IMR-90 (cell line): ENCODE measurements around the gene AKAP5. TPM values are rescaled to one million over a fixed set of nuclear protein-coding genes. Genes with fewer than 3 reads are reported as not detected.

Experiments
- ATAC-seq: fragments of 200-7000 bp; cut with Tn5 transposase; 2 replicates; pipeline ENCODE4 v1.9.1; 2020; ENCODE audit warnings: low read depth, mild to moderate bottlenecking, moderate library complexity
- BruUV-seq: library from RNA; stranded (reverse); fragments of 400-500 nt; replicated peaks from 2 replicates; lab custom pipeline; 2021; lab: Mats Ljungman, UMichigan
- CTCF ChIA-PET: fragments of 300-600 bp; formaldehyde crosslinking; extraction: SDS; loops from one replicate; lab custom pipeline; 2021; ENCODE audit warnings: antibody characterized with exemption; lab: Yijun Ruan, JAX
- POLR2A ChIA-PET: fragments of 300-600 bp; sonication (Branson Sonifier 250); formaldehyde crosslinking; loops from one replicate; lab custom pipeline; 2022; ENCODE audit warnings: antibody characterized with exemption; ENCODE audit not compliant: unreplicated experiment; lab: Charles Lee
- DNase-seq: peaks from one replicate; pipeline ENCODE4 v3.0.0; 2013
- H2AFZ ChIP-seq: replicated peaks from 2 replicates; pipeline ENCODE3; 2013; ENCODE audit warnings: low read length, mild to moderate bottlenecking; ENCODE audit not compliant: poor library complexity
- H2AK5ac ChIP-seq: 2 replicates; pipeline ENCODE4 v1.6.1; 2013; ENCODE audit warnings: low read depth, low read length, inconsistent platforms
- H2AK9ac ChIP-seq: replicated peaks from 2 replicates; pipeline ENCODE3; 2013; ENCODE audit warnings: mild to moderate bottlenecking, low read depth, low read length, moderate library complexity; ENCODE audit not compliant: poor library complexity
- H2BK120ac ChIP-seq: 2 replicates; pipeline ENCODE4 v1.6.1; 2013; ENCODE audit warnings: low read depth, low read length, inconsistent platforms
- H2BK15ac ChIP-seq: 3 replicates; pipeline ENCODE4 v1.6.1; 2013; ENCODE audit warnings: low read depth, low read length, inconsistent platforms
- H2BK20ac ChIP-seq: 2 replicates; pipeline ENCODE4 v1.6.1; 2013; ENCODE audit warnings: low read depth, mild to moderate bottlenecking, inconsistent platforms, low read length, moderate library complexity
- H2BK5ac ChIP-seq: 2 replicates; pipeline ENCODE4 v1.6.1; 2013; ENCODE audit warnings: mild to moderate bottlenecking, low read depth, low read length, inconsistent platforms; ENCODE audit not compliant: poor library complexity, severe bottlenecking
- H3K14ac ChIP-seq: replicated peaks from 2 replicates; pipeline ENCODE4 v1.6.1; 2013; ENCODE audit warnings: low read depth, low read length, inconsistent platforms
- H3K18ac ChIP-seq: 2 replicates; pipeline ENCODE4 v1.6.1; 2013; ENCODE audit warnings: low read depth, low read length, control low read depth
- H3K23ac ChIP-seq: 2 replicates; pipeline ENCODE4 v1.6.1; 2013; ENCODE audit warnings: low read depth, low read length, inconsistent platforms
- H3K27ac ChIP-seq: 2 replicates; pipeline ENCODE4 v1.5.1; 2013; ENCODE audit warnings: mild to moderate bottlenecking, control low read depth, low read length; ENCODE audit not compliant: insufficient read depth
- H3K27me3 ChIP-seq: 2 replicates; pipeline ENCODE4 v1.6.1; 2013; ENCODE audit warnings: low read length; ENCODE audit not compliant: control insufficient read depth, insufficient read depth
- H3K36me3 ChIP-seq: 2 replicates; pipeline ENCODE4 v1.6.1; 2013; ENCODE audit warnings: low read length, mixed read lengths; ENCODE audit not compliant: control insufficient read depth, insufficient read depth
- H3K4ac ChIP-seq: 2 replicates; pipeline ENCODE4 v1.6.1; 2013; ENCODE audit warnings: low read depth, low read length, inconsistent platforms
- H3K4me1 ChIP-seq: 2 replicates; pipeline ENCODE4 v1.6.1; 2013; ENCODE audit warnings: low read length, mixed read lengths; ENCODE audit not compliant: control insufficient read depth, insufficient read depth
- H3K4me2 ChIP-seq: 2 replicates; pipeline ENCODE4 v1.6.1; 2013; ENCODE audit warnings: low read depth, mild to moderate bottlenecking, control low read depth, low read length, moderate library complexity
- H3K4me3 ChIP-seq: 2 replicates; pipeline ENCODE4 v1.5.1; 2013; ENCODE audit warnings: low read depth, mild to moderate bottlenecking, control low read depth, low read length, moderate library complexity; ENCODE audit not compliant: insufficient read depth
- H3K56ac ChIP-seq: 2 replicates; pipeline ENCODE4 v1.6.1; 2013; ENCODE audit warnings: low read length, inconsistent platforms; ENCODE audit not compliant: insufficient read depth; ENCODE audit errors: extremely low read depth
- H3K79me1 ChIP-seq, 2 experiments: 2 replicates each; pipeline ENCODE4 v1.6.1; 2013; ENCODE audit warnings: low read length in 2 of 2, inconsistent platforms in 1 of 2, low read depth in 1 of 2
- H3K9ac ChIP-seq: 2 replicates; pipeline ENCODE4 v1.6.1; 2013; ENCODE audit warnings: low read depth, low read length, control low read depth
- H3K9me1 ChIP-seq: 2 replicates; pipeline ENCODE4 v1.6.1; 2013; ENCODE audit warnings: low read length, inconsistent platforms; ENCODE audit not compliant: insufficient read depth
- H3K9me3 ChIP-seq: 2 replicates; pipeline ENCODE4 v1.6.1; 2013; ENCODE audit warnings: low read length; ENCODE audit not compliant: control insufficient read depth, insufficient read depth
- H4K20me1 ChIP-seq: 2 replicates; pipeline ENCODE4 v1.6.1; 2013; ENCODE audit warnings: low read length, inconsistent platforms; ENCODE audit not compliant: insufficient read depth
- H4K5ac ChIP-seq: 2 replicates; pipeline ENCODE4 v1.6.1; 2013; ENCODE audit warnings: mild to moderate bottlenecking, low read depth, low read length, control low read depth
- H4K8ac ChIP-seq, 2 experiments: 2 replicates each; pipeline ENCODE4 v1.6.1; 2013; ENCODE audit warnings: low read depth in 2 of 2, low read length in 2 of 2, control low read depth in 1 of 2, inconsistent platforms in 1 of 2
- H4K91ac ChIP-seq: 2 replicates; pipeline ENCODE4 v1.6.1; 2013; ENCODE audit warnings: low read depth, low read length, inconsistent platforms; ENCODE audit not compliant: insufficient read depth
- BHLHE40 ChIP-seq: fragments of 150-350 bp; IDR thresholded peaks from 2 replicates; pipeline ENCODE4 v1.6.1; 2016; ENCODE audit warnings: mild to moderate bottlenecking, low read depth, low read length
- CEBPB ChIP-seq: IDR thresholded peaks from 2 replicates; pipeline ENCODE4 v1.6.1; 2012; ENCODE audit warnings: low read depth, low read length, improper control_type of control experiment
- CHD1 ChIP-seq: IDR thresholded peaks from 2 replicates; pipeline ENCODE4 v1.6.1; 2012; ENCODE audit warnings: low read depth, low read length, improper control_type of control experiment
- MAFK ChIP-seq: IDR thresholded peaks from 2 replicates; pipeline ENCODE4 v1.6.1; 2012; ENCODE audit warnings: low read depth, low read length, improper control_type of control experiment
- MAZ ChIP-seq: IDR thresholded peaks from 2 replicates; pipeline ENCODE4 v1.6.1; 2012; ENCODE audit warnings: low read depth, mild to moderate bottlenecking, low read length, improper control_type of control experiment, moderate library complexity, borderline replicate concordance
- MXI1 ChIP-seq: IDR thresholded peaks from 2 replicates; pipeline ENCODE4 v1.6.1; 2012; ENCODE audit warnings: low read depth, mild to moderate bottlenecking, low read length, moderate library complexity, borderline replicate concordance
- NFE2L2 ChIP-seq: fragments of 150-350 bp; IDR thresholded peaks from 2 replicates; pipeline ENCODE4 v1.6.1; 2016; ENCODE audit warnings: low read depth, mild to moderate bottlenecking, low read length
- POLR2A ChIP-seq: IDR thresholded peaks from 2 replicates; pipeline ENCODE4 v1.6.1; 2012; ENCODE audit warnings: mild to moderate bottlenecking, low read depth, low read length
- RCOR1 ChIP-seq: IDR thresholded peaks from 2 replicates; pipeline ENCODE4 v1.6.1; 2012; ENCODE audit warnings: mild to moderate bottlenecking, low read length, improper control_type of control experiment; ENCODE audit not compliant: insufficient replicate concordance
- RFX5 ChIP-seq: IDR thresholded peaks from 2 replicates; pipeline ENCODE4 v1.8.0; 2012; ENCODE audit warnings: low read depth, mild to moderate bottlenecking, low read length, moderate library complexity
- SMC3 ChIP-seq: fragments of 150-350 bp; IDR thresholded peaks from 2 replicates; pipeline ENCODE4 v1.6.1; 2016; ENCODE audit warnings: low read depth, mild to moderate bottlenecking, antibody characterized with exemption, low read length, moderate library complexity
- dilution Hi-C: fragments of 300-500 bp; cut with HindIII; formaldehyde crosslinking; loops from one replicate; pipeline ENCODE4 v1.14.3; 2018; ENCODE audit warnings: low sequenced_read_pairs; ENCODE audit not compliant: unreplicated experiment
- in situ Hi-C: fragments of 300-500 bp; cut with MboI; formaldehyde crosslinking; loops from 3 replicates; pipeline ENCODE4 v1.14.3; 2019; ENCODE audit warnings: low sequenced_read_pairs, inconsistent platforms, mixed read lengths
- intact Hi-C: fragments of 100-400 bp; cut with micrococcal nuclease; formaldehyde crosslinking; loops from 2 replicates; pipeline ENCODE4 v1.10.0; 2022
- polyA plus RNA-seq, 3 experiments: library from polyadenylated mRNA; depleted of rRNA; stranded (reverse); fragments of >200 nt; gene quantifications; 2 replicates each; pipeline ENCODE4 v1.2.3, GENCODE V29; 2012; ENCODE audit warnings: low replicate concordance in 1 of 3
- total RNA-seq: library from RNA; depleted of rRNA; stranded (reverse); fragments of >200 nt; gene quantifications from 2 replicates; pipeline ENCODE4 v1.2.3, GENCODE V29; 2012
- TF ChIP-seq, protein P1 (sequence below): fragments of 150-350 bp; IDR thresholded peaks from 2 replicates; pipeline ENCODE4 v1.6.1; 2016; ENCODE audit warnings: low read depth, mild to moderate bottlenecking, low read length, moderate library complexity, borderline replicate concordance
- TF ChIP-seq, protein P2 (sequence below): fragments of 150-350 bp; IDR thresholded peaks from 2 replicates; pipeline ENCODE4 v1.6.1; 2017; ENCODE audit warnings: mild to moderate bottlenecking, antibody characterized with exemption, low read length, low read depth

Gene AKAP5
- total and polyA plus RNA-seq, 2 of the 4 experiments (the other 2 are of a cell fraction) = 0.21 to 0.72 TPM

DNA sequence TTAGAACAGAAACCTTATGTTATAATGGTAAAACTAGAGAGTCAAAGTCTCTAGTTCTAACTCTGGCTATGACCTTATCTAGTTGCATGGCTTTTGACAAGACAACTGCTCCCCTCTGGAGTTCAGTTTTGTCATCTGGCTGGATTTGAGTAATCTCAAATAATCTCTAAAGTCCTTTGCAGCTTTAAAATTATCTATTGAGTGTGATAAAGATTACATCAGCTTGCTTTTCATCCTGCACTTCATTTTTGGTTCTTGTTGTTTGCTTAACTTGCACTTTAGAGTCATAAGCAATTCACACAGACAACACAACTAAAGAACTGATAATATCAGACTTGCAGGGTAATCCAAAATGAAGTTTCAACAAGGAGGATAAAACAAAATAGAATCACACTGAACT is 2.3 kb downstream of the AKAP5 start:
- Histone ChIP-seq H3K4me3 (no peak overlapping the region), H3K4me2 (no peak overlapping the region), H3K56ac (no peak overlapping the region), H2BK20ac (no peak overlapping the region), H2AK9ac (no peak overlapping the region), H4K20me1 (no peaks in the 10 kb centered on the region), H2BK120ac (no peak overlapping the region), H3K27ac (no peak overlapping the region), H3K4ac (no peak overlapping the region), H3K9me3 (no peaks in the 10 kb centered on the region), H4K5ac (no peak overlapping the region), H3K18ac (no peak overlapping the region), H3K36me3 (no peaks in the 10 kb centered on the region), H4K91ac (no peak overlapping the region), H3K27me3 (no peaks in the 10 kb centered on the region), H2AFZ (no peak overlapping the region), H3K4me1 (no peaks in the 10 kb centered on the region; the same call in 1 of the 2 replicates), H3K14ac (no peak overlapping the region), H2BK5ac (no peak overlapping the region), H3K23ac (no peak overlapping the region), H2AK5ac (no peak overlapping the region), H2BK15ac (no peak overlapping the region), H3K9me1 (no peaks in the 10 kb centered on the region), H3K79me1 (no peaks in the 10 kb centered on the region), H4K8ac (no peak overlapping the region), H3K9ac (no peak overlapping the region)
- ATAC-seq (no peak), DNase-seq (no peak)
- ChIA-PET CTCF (interaction anchor here (1.8 kb wide), 1 partner anchor 124 kb away, joined by 6 read pairs; no protein-coding TSS in a partner anchor), POLR2A (no interaction called here)
- dilution Hi-C loops (no loop called here), in situ Hi-C loops (no loop called here), intact Hi-C loops (no loop called here)
- BruUV-seq = no TSS peak
- no peak for TF ChIP-seq BHLHE40
- TF ChIP-seq, protein P1, sequence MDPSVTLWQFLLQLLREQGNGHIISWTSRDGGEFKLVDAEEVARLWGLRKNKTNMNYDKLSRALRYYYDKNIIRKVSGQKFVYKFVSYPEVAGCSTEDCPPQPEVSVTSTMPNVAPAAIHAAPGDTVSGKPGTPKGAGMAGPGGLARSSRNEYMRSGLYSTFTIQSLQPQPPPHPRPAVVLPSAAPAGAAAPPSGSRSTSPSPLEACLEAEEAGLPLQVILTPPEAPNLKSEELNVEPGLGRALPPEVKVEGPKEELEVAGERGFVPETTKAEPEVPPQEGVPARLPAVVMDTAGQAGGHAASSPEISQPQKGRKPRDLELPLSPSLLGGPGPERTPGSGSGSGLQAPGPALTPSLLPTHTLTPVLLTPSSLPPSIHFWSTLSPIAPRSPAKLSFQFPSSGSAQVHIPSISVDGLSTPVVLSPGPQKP = no peak
- no peak for TF ChIP-seq NFE2L2
- no peak for TF ChIP-seq RCOR1
- no peak for TF ChIP-seq CHD1
- TF ChIP-seq POLR2A = no peak
- TF ChIP-seq MAZ = no peak
- no peak for TF ChIP-seq CEBPB
- no peak for TF ChIP-seq MXI1
- TF ChIP-seq, protein P2, sequence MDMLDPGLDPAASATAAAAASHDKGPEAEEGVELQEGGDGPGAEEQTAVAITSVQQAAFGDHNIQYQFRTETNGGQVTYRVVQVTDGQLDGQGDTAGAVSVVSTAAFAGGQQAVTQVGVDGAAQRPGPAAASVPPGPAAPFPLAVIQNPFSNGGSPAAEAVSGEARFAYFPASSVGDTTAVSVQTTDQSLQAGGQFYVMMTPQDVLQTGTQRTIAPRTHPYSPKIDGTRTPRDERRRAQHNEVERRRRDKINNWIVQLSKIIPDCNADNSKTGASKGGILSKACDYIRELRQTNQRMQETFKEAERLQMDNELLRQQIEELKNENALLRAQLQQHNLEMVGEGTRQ = no peak
- no peak for TF ChIP-seq RFX5
- TF ChIP-seq MAFK = no peak
- TF ChIP-seq SMC3 = no peak
